Uterus (tissue), 2 donors: Measurements from ENCODE around the gene ROCK2.

ENCODE experiments used
- POLR2A ChIP-seq, 2 donors: fragments of 450-650 bp; IDR thresholded peaks; one replicate each; pipeline ENCODE4 v1.6.1; 2016; ENCODE audit warnings: antibody characterized with exemption in 2 of 2, mild to moderate bottlenecking in 1 of 2, moderate library complexity in 1 of 2
- TF ChIP-seq, protein P1 (sequence below), 4 experiments: fragments of 200-600 bp in 2 of 4; fragments of 450-650 bp in 2 of 4; sonication (generic) in 2 of 4; IDR thresholded peaks; one replicate each; pipeline ENCODE4 v1.5.1; 2016 to 2019; ENCODE audit warnings: antibody characterized with exemption in 4 of 4, mild to moderate bottlenecking in 2 of 4, moderate library complexity in 1 of 4

DNA sequence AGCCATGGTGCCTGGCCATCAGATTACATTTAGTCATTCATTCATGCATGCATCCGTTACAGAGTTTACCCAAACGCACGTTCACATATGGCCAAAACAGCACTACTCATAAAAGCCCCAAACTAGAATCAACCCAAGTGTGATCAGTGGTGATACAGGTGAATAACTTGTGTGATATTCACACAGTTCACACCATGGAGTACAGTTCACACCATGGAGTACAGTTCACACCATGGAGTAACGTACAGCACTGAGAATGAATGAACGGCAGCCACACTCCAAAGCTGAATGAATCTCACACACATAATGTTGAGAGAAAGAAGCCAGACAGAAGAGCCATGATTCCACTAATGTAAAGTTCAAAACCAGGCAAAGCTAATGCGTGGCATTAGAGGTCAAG lies 201.4 kb downstream of the ROCK2 start:
- TF ChIP-seq, protein P1, sequence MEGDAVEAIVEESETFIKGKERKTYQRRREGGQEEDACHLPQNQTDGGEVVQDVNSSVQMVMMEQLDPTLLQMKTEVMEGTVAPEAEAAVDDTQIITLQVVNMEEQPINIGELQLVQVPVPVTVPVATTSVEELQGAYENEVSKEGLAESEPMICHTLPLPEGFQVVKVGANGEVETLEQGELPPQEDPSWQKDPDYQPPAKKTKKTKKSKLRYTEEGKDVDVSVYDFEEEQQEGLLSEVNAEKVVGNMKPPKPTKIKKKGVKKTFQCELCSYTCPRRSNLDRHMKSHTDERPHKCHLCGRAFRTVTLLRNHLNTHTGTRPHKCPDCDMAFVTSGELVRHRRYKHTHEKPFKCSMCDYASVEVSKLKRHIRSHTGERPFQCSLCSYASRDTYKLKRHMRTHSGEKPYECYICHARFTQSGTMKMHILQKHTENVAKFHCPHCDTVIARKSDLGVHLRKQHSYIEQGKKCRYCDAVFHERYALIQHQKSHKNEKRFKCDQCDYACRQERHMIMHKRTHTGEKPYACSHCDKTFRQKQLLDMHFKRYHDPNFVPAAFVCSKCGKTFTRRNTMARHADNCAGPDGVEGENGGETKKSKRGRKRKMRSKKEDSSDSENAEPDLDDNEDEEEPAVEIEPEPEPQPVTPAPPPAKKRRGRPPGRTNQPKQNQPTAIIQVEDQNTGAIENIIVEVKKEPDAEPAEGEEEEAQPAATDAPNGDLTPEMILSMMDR (IDR thresholded peaks at IDR 0.05), result no peak
- TF ChIP-seq POLR2A (IDR thresholded peaks at IDR 0.05), result no peak
